Measurements from ENCODE around the gene DPPA5. TPM values are rescaled to one million over a fixed set of nuclear protein-coding genes. Genes with fewer than 3 reads are reported as not detected.
"Not testable (repeated sequence)": the region's sequence is repeated elsewhere in the genome, so short reads cannot be mapped to it uniquely, and the experiment has no call there.

DPPA5 gene
- total RNA-seq: not detected in 3 replicates
- long read RNA-seq: 0 reads

GRCh38 chr6:73353636-73354593, at the start of gene DPPA5:
DPPA5 (minus strand) TSS chr6:73354276; CDS start chr6:73354225, 51 bp downstream.
- H3K27me3 Mint-ChIP-seq (ENCODE audit: low read depth): peaks cover 13% of the 10 kb centered on the region

GRCh38 chr6:73400656-73401055, 46.6 kb upstream of the DPPA5 start:
- H3K9me3 Mint-ChIP-seq (ENCODE audit: low read depth): no peaks in the 10 kb centered on the region
- TF ChIP-seq CTCF (IDR thresholded peaks at IDR 0.05): no peak
- no peak for DNase-seq (ENCODE audit: low spot score)
- no peak overlapping the region for H3K4me3 Mint-ChIP-seq (ENCODE audit: unreplicated experiment)
- H3K27ac Mint-ChIP-seq (ENCODE audit: unreplicated experiment): no peak overlapping the region
- H3K36me3 Mint-ChIP-seq (ENCODE audit: low read depth): no peaks in the 10 kb centered on the region
- no peaks in the 10 kb centered on the region for H3K27me3 Mint-ChIP-seq (ENCODE audit: low read depth)
- H3K4me1 Mint-ChIP-seq (ENCODE audit: low read depth): no peaks in the 10 kb centered on the region

More at GRCh38 chr6:73353636-73354593, at the start of gene DPPA5:
- H3K9me3 Mint-ChIP-seq (ENCODE audit: low read depth): no peaks in the 10 kb centered on the region
- H3K4me3 Mint-ChIP-seq (ENCODE audit: unreplicated experiment): no peak within 1 kb of the TSS
- no peaks in the 10 kb centered on the region for H3K36me3 Mint-ChIP-seq (ENCODE audit: low read depth)
- no peak within 1 kb of the TSS for H3K27ac Mint-ChIP-seq (ENCODE audit: unreplicated experiment)
- TF ChIP-seq CTCF (IDR thresholded peaks at IDR 0.05): no peak
- H3K4me1 Mint-ChIP-seq (ENCODE audit: low read depth): no peaks in the 10 kb centered on the region
- DNase-seq (ENCODE audit: low spot score): no peak

- DNase-seq (ENCODE audit: low spot score): no peak
- no peak overlapping the region for H3K27ac Mint-ChIP-seq (ENCODE audit: unreplicated experiment)
- no peak overlapping the region for H3K4me3 Mint-ChIP-seq (ENCODE audit: unreplicated experiment)
- no peak for TF ChIP-seq CTCF (IDR thresholded peaks at IDR 0.05)
- no peaks in the 10 kb centered on the region for H3K36me3 Mint-ChIP-seq (ENCODE audit: low read depth)
- H3K9me3 Mint-ChIP-seq (ENCODE audit: low read depth): no peaks in the 10 kb centered on the region
- H3K27me3 Mint-ChIP-seq (ENCODE audit: low read depth): no peaks in the 10 kb centered on the region
- no peaks in the 10 kb centered on the region for H3K4me1 Mint-ChIP-seq (ENCODE audit: low read depth)
Measured at GRCh38 chr6:73395875-73396274, 41.8 kb upstream of the DPPA5 start.

GRCh38 chr6:73394577-73395354, 40.7 kb upstream of the DPPA5 start, which contains the start of gene DDX43:
DDX43 (plus strand) TSS chr6:73394828; CDS start chr6:73394906, 78 bp downstream.
- TF ChIP-seq CTCF (IDR thresholded peaks at IDR 0.05): no peak
- no peaks in the 10 kb centered on the region for H3K9me3 Mint-ChIP-seq (ENCODE audit: low read depth)
- H3K4me3 Mint-ChIP-seq (ENCODE audit: unreplicated experiment): no peak within 1 kb of the TSS
- H3K27me3 Mint-ChIP-seq (ENCODE audit: low read depth): no peaks in the 10 kb centered on the region
- H3K4me1 Mint-ChIP-seq (ENCODE audit: low read depth): no peaks in the 10 kb centered on the region
- H3K27ac Mint-ChIP-seq (ENCODE audit: unreplicated experiment): no peak within 1 kb of the TSS
- no peaks in the 10 kb centered on the region for H3K36me3 Mint-ChIP-seq (ENCODE audit: low read depth)
- DNase-seq (ENCODE audit: low spot score): no peak

- no peak for DNase-seq (ENCODE audit: low spot score)
Measured at GRCh38 chr6:73393278-73393677, 39.2 kb upstream of the DPPA5 start.

GRCh38 chr6:73392188-73392587, 38.1 kb upstream of the DPPA5 start:
- not testable (repeated sequence) for H3K27ac Mint-ChIP-seq (ENCODE audit: unreplicated experiment); H3K4me3 Mint-ChIP-seq (ENCODE audit: unreplicated experiment); H3K27me3 Mint-ChIP-seq (ENCODE audit: low read depth); DNase-seq (ENCODE audit: low spot score); H3K9me3 Mint-ChIP-seq (ENCODE audit: low read depth); H3K36me3 Mint-ChIP-seq (ENCODE audit: low read depth)
- H3K4me1 Mint-ChIP-seq (ENCODE audit: low read depth): peaks cover 12% of the 10 kb centered on the region

More at GRCh38 chr6:73393278-73393677, 39.2 kb upstream of the DPPA5 start:
- H3K4me3 Mint-ChIP-seq (ENCODE audit: unreplicated experiment): no peak overlapping the region
- H3K36me3 Mint-ChIP-seq (ENCODE audit: low read depth): no peaks in the 10 kb centered on the region
- H3K27me3 Mint-ChIP-seq (ENCODE audit: low read depth): no peaks in the 10 kb centered on the region
- peaks cover 11% of the 10 kb centered on the region for H3K4me1 Mint-ChIP-seq (ENCODE audit: low read depth)
- H3K9me3 Mint-ChIP-seq (ENCODE audit: low read depth): no peaks in the 10 kb centered on the region
- TF ChIP-seq CTCF (IDR thresholded peaks at IDR 0.05): no peak
- no peak overlapping the region for H3K27ac Mint-ChIP-seq (ENCODE audit: unreplicated experiment)
